Erythroblast (primary cell): ENCODE data around the gene MPO.

Source experiments
- DNase-seq, 2 experiments: peaks; one replicate each; lab custom pipeline; 2025; lab: John Stamatoyannopoulos, UW
- GATA1 ChIP-seq: IDR thresholded peaks from 2 replicates; pipeline ENCODE4 v1.6.1; 2011; ENCODE audit warnings: low read depth, mild to moderate bottlenecking, control low read depth, low read length, moderate library complexity
- POLR2A ChIP-seq: IDR thresholded peaks from 2 replicates; pipeline ENCODE4 v1.6.1; 2011; ENCODE audit warnings: mild to moderate bottlenecking, low read length

MPO gene

DNA sequence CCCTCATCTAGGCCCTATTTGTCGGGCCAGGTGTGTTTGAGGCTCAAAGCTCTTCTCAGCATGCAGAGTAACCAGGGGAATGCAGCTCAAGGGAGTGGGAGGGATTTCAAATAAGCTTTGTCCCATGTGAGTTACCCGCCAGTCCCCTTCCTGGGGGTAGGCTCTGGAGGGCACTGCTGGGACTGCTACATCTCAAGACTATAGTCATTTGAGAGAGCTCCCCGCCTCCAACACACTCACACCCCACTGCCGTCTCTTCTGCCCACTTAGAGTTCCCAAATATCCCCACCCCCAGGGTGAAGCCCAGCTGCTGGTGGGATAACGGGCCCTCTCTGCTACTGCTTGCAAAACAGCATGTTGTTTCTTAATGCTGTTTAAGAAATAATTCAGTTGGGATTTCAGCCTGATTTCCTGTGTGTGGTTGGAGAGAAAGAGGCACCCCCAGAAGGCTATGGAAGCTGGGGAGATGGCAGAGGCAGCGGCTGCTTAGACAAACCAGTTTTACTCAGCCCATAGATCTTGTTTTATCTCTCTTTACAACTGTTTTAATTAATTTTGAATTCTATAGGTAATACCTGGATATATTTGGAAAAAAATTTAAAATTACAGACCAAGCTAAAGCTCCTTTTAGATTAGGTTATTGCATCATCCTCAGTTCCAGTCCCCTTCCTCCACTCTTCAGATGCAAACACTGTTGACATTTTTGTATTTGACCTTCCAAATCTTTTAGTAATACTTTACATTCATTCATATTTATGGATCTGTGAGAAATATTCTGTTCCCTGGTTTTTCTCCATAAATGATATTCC lies 4.1 kb upstream of the MPO start:
- no peak for DNase-seq
- TF ChIP-seq POLR2A (no peak), GATA1 (no peak)

DNA sequence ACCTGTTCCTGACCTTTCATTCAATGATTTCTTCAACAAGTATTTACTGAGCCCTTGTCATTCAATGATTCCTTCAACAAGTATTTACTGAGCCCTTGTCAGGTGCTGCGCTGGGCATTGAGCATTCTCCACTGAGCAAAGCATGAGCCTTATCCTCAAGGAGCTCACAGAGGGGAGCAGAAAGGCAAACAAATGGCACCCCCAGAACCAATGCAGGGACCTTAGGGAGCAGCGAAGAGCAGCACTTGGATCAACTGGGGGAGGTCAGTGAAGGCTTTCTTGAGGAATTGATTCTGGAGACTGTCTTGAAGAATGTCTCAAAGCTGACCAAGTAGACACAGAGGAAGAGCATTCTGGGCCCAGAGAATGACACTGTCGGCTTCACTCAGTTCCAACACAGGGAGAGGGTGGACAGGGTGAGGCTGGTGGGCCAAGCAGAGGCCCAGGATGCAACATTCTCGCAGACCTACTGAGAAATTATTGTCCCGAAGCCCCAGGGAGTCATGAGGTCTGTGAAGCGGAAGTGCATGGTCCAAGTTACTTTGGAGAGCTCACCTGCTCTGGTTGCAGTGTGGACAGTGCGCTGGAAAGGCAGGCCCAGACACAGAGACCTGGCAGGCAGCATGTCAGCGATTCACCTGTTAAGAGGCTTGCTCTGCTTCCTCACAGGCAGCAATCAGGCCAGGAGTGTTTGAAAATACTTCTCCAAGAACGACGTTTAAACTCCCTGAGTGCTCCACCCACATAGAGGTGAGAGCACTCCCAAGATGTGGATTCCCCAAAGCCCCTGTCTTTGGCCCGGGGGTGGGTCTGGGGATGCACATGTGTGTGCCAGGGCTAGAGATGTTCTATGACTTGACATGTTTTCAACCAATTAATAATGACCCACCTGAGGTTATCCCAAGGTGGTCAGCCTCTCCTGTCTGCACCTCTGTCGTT lies 3.2 kb upstream of the MPO start:
- no peak for DNase-seq
- no peak for TF ChIP-seq GATA1
- no peak for TF ChIP-seq POLR2A

DNA sequence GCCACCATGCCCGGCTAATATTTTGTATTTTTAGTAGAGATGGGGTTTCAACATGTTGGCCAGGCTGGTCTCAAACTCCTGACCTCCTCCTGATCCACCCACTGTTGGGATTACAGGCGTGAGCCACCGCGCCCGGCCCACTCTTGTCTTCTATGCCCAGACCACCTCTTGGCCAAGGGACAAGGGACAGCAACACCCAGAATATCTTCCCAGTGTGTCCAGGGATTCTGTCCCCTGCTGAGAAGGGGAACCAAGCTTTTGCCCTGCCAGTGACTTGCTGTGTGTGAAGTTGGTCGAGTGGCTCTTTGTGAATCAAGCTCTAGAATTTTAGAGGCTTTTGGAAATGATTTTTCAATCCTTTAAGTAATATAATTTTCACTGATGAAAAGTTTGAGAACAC lies 1.7 kb upstream of the MPO start:
- no peak for DNase-seq
- TF ChIP-seq GATA1 (no peak), POLR2A (no peak)

DNA sequence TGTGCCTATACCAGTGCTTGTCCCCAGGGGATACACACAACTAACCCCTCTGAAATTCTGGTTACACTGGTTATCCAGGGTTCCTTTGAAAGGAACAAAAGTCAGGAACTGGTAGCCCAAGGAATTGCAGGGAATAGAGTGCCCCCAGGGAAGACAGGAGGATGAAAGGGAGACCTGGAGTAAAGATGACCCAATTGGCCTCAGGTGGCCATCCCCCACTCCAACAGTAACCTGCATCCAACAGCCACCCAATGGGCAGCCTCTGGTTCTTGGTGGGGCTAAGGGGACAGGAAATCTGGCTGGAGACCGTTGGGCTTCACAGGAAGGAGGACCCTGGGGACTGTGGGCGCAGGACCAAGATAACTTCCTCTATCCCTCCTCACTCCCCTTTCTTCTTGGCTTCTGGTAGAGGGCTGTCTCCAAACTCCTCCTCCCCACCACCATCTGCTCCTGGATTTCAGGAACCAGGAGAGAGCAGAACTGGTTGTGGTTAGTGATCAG lies 826 bp upstream of the MPO start:
- DNase-seq, result no peak
- TF ChIP-seq POLR2A (no peak), GATA1 (no peak)

DNA sequence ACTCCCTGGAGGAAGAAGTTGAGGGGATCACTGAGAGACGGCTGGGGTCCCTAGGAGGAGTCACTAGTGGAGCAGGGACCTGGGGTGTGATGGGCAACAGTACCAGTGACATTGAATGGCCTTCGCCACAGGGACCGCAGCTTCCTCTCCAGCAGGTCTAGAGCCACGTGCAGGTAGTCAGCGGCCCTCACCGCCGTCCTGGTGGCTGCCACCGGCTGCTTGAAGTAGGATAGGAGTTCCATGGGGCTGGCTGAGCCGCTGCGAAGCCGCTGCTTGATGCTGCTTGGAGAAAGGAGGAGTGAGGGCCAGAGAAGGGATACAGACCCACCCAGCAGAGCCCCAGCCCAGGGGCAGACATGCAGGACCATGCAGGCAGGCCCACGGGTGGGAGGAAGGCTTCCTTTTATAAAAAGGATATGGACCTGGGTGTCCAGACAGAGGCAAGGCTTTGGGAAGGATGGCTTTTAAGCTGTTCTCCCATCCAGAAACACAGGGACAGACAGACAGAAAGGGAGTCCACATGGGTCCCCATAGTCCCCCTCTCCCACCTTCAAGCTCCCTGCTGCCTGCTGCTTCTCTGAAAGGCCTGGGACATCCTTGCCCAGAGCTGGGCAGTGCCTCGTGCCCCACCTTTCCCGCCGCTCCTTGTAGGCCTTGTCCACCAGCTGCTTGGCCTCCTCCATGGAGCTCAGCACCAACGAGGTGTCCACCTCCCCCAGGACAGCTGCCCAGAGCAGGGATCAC lies 827 bp downstream of the MPO start:
- TF ChIP-seq POLR2A (no peak), GATA1 (no peak)
- DNase-seq, result no peak

DNA sequence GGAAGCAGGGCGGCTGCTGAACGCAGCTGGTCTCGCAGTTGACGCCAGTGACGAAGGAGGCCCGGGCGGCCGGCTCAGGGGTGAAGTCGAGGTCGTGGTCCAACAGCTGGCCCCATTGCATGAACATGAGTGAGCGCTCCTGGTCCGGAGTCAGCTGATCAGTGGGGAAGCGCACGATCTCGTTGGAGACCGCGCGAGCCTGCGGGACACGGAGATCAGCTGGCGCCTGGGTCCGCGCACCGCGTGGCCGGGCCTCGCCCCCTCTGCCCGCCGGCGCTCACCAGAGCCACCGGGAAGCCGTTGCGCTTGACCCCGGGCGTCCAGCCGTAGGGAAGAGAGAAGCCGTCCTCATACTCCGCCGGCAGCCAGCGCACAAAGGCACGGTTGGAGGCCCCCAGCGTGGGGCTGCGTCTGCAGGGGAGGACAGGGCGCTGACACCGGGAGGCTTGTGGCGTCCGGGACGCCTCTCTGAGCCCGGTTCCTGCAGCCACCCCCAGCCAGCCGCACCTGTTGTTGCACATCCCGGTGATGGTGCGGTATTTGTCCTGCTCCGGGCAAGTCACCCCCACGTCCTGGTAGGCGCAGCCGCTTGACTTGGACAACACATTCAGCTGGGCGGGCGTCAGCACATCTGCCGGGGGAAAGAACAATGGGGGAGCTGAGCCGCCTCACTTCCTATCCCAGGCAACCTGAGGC lies 1.6 kb downstream of the MPO start:
- TF ChIP-seq POLR2A (no peak), GATA1 (no peak)
- DNase-seq, result no peak

DNA sequence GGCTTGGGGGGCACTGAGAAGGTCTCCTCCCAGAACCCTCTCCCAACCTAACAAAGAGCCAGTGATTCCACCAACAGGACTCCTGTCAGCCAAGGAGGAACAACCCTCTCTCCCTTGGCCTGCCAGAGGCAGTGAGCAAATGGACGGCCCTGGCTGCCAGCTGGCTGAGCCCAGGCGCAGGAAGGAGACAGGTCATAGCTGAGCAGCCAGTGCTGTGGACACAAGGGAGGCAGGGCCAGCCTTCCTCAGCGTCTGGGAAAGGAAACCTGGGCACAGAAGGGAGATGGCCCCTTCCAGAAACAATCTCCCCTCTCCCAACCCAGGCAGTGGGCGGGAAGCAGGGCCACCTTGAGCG lies 2.1 kb downstream of the MPO start:
- DNase-seq, result no peak
- TF ChIP-seq POLR2A (no peak), GATA1 (no peak)

DNA sequence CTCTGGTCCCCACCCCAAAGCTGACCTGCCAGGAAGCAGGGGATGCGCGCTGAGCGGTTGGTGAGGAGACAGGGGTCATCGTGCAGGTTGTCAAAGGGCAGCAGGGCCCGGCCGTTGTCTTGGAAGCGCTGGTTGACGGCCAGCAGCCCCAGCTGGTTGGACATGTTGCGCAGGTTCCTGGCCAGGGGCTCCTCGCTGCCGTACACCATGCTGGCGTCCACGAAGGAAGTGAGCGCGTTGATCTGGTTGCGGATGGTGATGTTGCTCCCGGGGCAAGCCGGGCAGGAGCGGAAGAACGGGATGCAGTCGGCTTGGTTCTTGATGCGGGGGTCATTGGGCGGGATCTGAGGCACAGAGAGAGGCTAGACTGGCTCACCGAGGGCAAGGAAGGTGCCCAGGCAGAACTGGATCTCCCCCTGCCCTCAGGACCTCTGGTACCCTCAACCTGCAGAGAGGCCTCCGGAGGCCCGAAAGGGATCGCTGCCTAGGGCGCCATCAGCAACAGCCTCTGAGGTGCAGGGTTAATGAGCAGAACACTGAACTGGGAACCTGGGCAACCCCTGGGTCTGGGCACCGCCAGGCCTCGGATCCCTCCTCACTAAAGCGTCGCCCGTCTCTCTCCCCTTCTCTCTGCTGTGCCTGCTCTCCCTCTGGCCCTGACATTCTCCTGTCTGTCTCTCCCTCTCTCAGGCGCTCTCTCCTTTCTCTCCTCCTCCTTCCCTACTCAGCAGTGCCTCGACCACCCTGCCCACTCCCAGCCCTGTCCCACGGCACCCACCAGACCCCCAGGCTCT lies 2.7 kb downstream of the MPO start:
- no peak for TF ChIP-seq POLR2A
- TF ChIP-seq GATA1, result no peak
- no peak for DNase-seq

DNA sequence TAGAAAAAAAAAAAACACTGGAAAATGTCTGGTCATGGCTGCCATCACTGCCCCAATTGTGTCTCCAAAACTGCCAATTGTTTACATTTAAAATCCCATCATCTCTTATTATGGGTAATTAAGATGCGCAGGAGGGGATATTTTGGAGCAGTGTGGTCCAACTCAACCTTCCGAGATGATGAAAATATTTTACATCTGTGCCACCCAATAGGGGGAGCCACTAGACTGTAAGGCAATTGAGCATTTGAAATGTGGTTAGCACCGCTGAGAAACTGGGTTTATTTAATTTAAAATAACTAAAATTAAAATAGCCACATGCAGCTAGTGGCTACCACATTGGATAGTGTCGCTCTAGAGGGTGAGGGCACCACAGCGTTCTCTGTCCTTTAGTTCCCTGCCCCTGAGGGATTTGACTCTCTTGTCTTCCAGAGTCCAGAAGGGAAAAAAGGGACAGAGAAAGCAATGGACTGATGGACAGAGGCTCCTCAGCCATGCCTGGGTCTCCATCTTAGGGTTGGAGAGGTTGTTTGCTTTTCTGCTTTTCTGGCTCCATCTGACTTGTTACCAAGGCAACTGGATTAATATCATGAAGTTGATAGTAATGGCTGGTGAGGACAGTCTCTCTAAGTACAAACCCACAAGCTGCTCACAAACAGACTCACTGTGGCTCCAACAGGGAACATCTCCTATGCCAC lies 3.5 kb downstream of the MPO start:
- peak; percentile 41 to 67 for DNase-seq
- no peak for TF ChIP-seq POLR2A
- TF ChIP-seq GATA1, result no peak

DNA sequence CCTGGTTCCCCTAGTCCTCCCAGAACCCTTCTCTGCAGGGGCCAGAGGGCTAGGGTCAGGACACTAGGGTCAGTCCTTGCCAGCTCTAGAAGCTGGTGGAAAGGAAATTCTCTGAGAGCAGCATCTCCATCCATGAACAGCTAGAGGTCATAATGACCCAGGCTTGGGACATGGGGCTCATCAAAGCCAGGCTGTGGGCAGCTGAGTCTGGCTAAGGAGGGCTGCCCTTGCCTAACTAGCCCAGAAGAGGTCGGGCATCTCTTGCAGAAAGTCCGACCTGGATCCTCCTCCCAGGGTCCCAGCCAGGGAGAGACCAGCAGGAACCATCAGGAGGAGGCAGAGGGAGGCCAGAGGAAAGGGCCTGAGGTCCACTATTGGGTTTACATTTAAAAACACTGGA lies 4.3 kb downstream of the MPO start:
- no peak for DNase-seq
- TF ChIP-seq GATA1, result no peak
- TF ChIP-seq POLR2A, result no peak

DNA sequence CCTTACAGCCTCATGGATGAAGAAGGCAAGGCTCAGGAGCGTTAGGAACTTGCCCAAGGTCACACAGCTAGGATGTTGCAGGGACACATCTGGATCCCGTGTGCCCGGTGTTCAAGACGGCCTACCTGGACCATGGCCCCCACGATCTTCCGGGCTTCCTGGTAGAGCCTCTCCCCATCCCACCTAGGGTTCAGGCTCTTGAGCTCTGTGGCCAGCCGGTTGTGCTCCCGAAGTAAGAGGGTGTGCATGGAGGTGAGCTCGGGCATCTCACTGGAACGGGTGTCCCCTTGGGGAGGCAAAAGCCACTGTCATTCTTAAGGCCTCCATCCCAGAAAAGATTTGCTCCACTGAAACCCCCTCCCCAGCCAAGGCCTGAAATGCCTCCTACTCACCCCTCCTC lies 5.3 kb downstream of the MPO start:
- DNase-seq, result no peak
- no peak for TF ChIP-seq GATA1
- TF ChIP-seq POLR2A, result no peak
